ENCODE measurements around the gene SCAF11.

SCAF11 gene

GRCh38 chr12:45915405-45915804 is 75.0 kb downstream of the SCAF11 start:
- DNase-seq = no peak

GRCh38 chr12:45914090-45914489 is 76.3 kb downstream of the SCAF11 start:
- DNase-seq = no peak

- DNase-seq = no peak
Observed at GRCh38 chr12:45913631-45914030, 76.7 kb downstream of the SCAF11 start.

- DNase-seq = no peak
Observed at GRCh38 chr12:45912774-45913173, 77.6 kb downstream of the SCAF11 start.

GRCh38 chr12:45909041-45909713 is 81.2 kb downstream of the SCAF11 start:
- DNase-seq = no peak

GRCh38 chr12:45907955-45908354 is 82.4 kb downstream of the SCAF11 start:
- no peak for DNase-seq

GRCh38 chr12:45898094-45898493 is 92.3 kb downstream of the SCAF11 start:
- DNase-seq = no peak

GRCh38 chr12:45895961-45896360 is 94.4 kb downstream of the SCAF11 start:
- DNase-seq = no peak

- no peak for DNase-seq
Observed at GRCh38 chr12:45893240-45893639, 97.1 kb downstream of the SCAF11 start.

- DNase-seq = no peak
Observed at GRCh38 chr12:45890276-45890675, 100.1 kb downstream of the SCAF11 start.

GRCh38 chr12:45887544-45887943 is 102.8 kb downstream of the SCAF11 start:
- no peak for DNase-seq

- no peak for DNase-seq
Observed at GRCh38 chr12:45886685-45887084, 103.7 kb downstream of the SCAF11 start.

GRCh38 chr12:45883187-45883586 is 107.2 kb downstream of the SCAF11 start:
- no peak for DNase-seq

- DNase-seq = no peak
Observed at GRCh38 chr12:45880533-45880932, 109.8 kb downstream of the SCAF11 start.

- DNase-seq = no peak
Observed at GRCh38 chr12:45879363-45879895, 110.9 kb downstream of the SCAF11 start.

GRCh38 chr12:45878630-45879255 is 111.6 kb downstream of the SCAF11 start:
- DNase-seq = no peak

GRCh38 chr12:45877069-45877468 is 113.3 kb downstream of the SCAF11 start:
- no peak for DNase-seq

GRCh38 chr12:45872446-45872845 is 117.9 kb downstream of the SCAF11 start:
- DNase-seq = no peak

Data from T-helper 9 cell (primary cell).